T-helper 2 cell treated with Interferon-gamma antibody and Interleukin-4, amounts not matched to agents 5 μg/mL and 100 μg/mL, for 36 hours (primary cell): ENCODE results near the gene DUSP15.

Experiments
- DNase-seq: peaks from one replicate; pipeline ENCODE4 v3.0.0; 2021; ENCODE audit warnings: low spot score
- H3K27ac Mint-ChIP-seq: one replicate; pipeline ENCODE4 v1.8.0; 2021; ENCODE audit warnings: mild to moderate bottlenecking, mixed read lengths
- H3K27me3 Mint-ChIP-seq: one replicate; pipeline ENCODE4 v1.8.0; 2021; ENCODE audit warnings: low read depth, mixed read lengths
- H3K36me3 Mint-ChIP-seq: one replicate; pipeline ENCODE4 v1.8.0; 2021; ENCODE audit warnings: low read depth, mixed read lengths
- H3K4me1 Mint-ChIP-seq: one replicate; pipeline ENCODE4 v1.8.0; 2021; ENCODE audit warnings: low read depth, mixed read lengths
- H3K4me3 Mint-ChIP-seq: one replicate; pipeline ENCODE4 v1.8.0; 2022; ENCODE audit warnings: mild to moderate bottlenecking, moderate library complexity, mixed read lengths
- H3K9me3 Mint-ChIP-seq: one replicate; pipeline ENCODE4 v1.8.0; 2021; ENCODE audit warnings: mixed read lengths

The DUSP15 gene

DNA sequence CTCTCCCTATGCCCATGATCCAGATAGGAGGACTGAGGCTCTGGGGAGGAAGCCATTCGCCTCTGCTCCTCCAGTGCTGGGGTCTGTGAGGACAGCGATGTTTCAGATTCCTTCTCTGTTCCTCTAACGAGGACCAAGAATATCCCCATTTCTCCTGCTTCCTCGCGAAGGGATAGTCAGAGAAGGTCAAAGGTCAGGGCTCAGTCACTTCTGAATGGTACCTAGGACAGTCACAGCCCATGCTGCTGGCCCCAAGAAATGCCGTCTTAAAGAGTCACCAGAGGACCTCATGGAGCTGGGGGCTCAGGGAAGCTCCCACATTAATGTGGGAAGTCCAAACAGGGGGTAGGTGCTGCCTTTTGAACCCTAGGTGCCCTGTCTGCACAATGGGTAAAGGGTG, 27.0 kb downstream of the DUSP15 start:
- no peaks in the 10 kb centered on the region for H3K27me3 Mint-ChIP-seq
- no peak overlapping the region for H3K27ac Mint-ChIP-seq
- no peaks in the 10 kb centered on the region for H3K4me1 Mint-ChIP-seq
- H3K4me3 Mint-ChIP-seq: no peak overlapping the region
- no peak for DNase-seq
- no peaks in the 10 kb centered on the region for H3K9me3 Mint-ChIP-seq
- no peaks in the 10 kb centered on the region for H3K36me3 Mint-ChIP-seq

DNA sequence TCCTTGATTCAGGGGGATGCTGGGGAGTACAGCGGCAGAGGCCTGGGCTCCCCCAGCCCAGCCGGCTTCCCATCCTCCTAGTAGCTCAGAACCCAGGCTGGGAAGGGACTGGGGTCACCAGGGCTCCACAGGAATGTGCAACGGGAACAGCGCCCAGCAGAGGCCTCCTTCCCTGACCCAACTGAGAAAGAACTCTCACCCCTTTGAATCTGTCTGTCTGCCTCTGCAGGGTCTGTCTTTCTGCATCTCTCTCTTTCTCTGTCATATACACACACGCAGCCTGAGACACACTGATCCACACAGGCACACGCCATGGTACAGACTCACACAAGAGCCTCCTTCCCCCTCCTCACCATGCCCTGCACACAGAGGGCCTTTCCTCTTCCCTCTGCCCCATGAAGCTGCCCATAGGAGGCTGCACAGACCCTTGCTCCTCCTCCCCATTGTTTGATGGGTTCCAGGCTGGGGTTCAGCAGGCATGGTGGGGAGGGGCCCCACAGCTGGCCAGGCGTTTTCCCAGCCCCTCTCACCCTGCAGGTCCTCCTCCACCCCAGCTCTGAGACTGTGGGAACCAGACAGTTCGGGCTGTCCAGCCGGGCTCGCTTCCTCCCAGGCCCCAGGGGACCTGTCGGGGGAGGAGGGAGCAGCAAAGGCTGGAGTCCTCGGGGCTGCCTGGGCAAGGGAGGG, 27.7 kb downstream of the DUSP15 start:
- H3K36me3 Mint-ChIP-seq: no peaks in the 10 kb centered on the region
- H3K4me1 Mint-ChIP-seq: no peaks in the 10 kb centered on the region
- H3K27ac Mint-ChIP-seq: no peak overlapping the region
- no peak for DNase-seq
- H3K9me3 Mint-ChIP-seq: no peaks in the 10 kb centered on the region
- H3K4me3 Mint-ChIP-seq: no peak overlapping the region
- no peaks in the 10 kb centered on the region for H3K27me3 Mint-ChIP-seq

DNA sequence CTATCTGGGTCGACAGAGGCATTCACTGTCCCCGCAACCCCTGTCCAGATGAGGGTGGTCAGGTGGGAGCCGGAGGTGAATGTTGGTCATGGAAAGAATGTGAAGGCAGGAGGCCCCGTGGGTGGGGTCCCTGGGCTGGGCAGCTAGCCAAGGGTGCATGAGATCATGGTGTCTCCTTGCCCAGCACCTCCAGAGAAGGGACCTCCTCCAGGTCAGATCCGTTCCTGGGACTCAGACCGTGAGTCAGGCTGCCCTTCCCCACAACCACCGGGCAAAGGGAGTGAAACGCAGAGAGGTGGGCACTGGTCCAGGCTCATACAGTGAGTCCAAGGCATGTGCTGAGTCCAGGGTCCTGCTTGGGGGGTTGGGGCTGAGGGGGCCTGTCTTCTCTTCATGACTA, 28.4 kb downstream of the DUSP15 start:
- Mint-ChIP-seq H3K4me3 (no peak overlapping the region), H3K4me1 (no peaks in the 10 kb centered on the region), H3K27me3 (no peaks in the 10 kb centered on the region), H3K27ac (no peak overlapping the region), H3K9me3 (no peaks in the 10 kb centered on the region), H3K36me3 (no peaks in the 10 kb centered on the region)
- no peak for DNase-seq

DNA sequence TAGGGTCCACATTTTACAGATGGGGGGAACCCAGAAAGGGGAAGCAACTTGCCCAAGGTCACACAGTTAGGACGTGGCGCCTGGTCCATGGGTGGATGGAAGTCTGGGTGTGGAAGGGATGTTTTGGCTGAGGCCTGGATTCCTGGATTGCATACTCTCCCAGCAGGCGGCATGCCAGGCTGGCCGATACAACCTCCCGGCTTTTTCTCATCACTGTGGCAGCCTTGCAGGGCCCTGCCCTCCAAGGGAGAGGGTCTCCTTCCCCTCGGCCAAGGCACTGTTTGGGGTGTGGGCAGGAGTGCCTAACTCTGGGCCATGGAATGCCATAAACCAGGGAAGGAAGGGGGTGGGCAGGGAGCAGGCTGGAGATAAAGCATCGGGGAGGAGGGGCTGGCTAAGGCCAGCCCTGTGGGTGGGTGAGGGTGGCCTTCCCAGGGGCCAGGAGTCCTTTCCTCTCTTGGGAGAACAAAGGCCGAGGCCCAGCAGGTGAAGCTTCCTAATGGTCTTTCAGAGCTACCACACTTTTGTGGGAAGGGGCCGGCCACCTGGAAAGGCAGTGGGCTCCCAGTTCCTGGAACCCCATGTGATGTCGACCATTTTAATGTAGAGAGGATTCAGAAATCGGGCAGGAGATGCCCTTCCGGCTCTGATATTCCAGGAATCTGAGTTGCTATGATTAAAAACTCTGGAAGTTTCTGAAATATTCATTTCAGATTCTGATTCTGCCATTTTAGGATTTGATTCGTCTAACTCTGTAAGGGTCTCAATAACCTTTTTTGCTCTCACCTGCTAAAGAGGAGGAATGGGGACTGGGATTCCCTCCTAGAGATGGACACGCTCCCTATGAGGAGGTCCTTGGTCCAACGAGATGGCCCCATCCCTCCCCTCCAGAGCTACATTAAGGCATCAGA, 29.2 kb downstream of the DUSP15 start:
- H3K9me3 Mint-ChIP-seq: no peaks in the 10 kb centered on the region
- H3K36me3 Mint-ChIP-seq: no peaks in the 10 kb centered on the region
- H3K4me1 Mint-ChIP-seq: peaks cover 4% of the 10 kb centered on the region
- DNase-seq: no peak
- no peaks in the 10 kb centered on the region for H3K27me3 Mint-ChIP-seq
- no peak overlapping the region for H3K4me3 Mint-ChIP-seq
- H3K27ac Mint-ChIP-seq: no peak overlapping the region

DNA sequence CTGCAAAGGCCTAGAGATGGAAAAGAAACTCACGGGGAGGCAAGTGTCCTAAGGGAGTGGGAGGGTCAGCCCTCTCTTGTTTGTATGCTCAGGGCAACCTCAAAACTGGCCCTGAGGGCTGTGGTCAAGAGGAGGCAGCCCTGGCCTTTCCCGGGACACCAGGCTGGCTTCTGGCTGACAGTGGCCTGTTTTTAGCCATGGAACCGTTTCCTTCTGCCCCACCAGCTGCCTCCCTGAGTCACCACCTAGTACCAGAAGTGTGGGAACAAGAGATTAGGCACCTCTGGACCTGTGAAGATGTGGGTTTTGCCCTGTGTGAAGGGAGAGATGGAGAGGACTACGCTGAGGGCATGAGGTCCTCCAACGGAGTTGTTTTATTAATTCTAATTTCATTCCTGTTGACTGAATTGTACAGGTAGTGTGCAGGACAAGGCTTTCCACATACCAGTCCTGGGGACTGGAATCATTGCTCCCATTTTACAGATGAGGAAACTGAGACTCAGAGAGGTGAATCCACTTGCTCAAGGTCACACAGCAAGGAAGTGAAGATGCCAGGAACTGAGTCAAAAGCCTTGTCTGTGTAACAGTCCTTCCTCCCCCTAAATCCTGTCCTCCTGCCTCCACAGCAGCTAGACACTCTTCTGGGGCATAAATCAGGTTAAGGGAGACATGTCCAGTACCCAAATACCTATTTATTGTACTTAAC, 30.4 kb downstream of the DUSP15 start:
- DNase-seq: no peak
- no peak overlapping the region for H3K4me3 Mint-ChIP-seq
- no peak overlapping the region for H3K27ac Mint-ChIP-seq
- no peaks in the 10 kb centered on the region for H3K9me3 Mint-ChIP-seq
- peaks cover 14% of the 10 kb centered on the region for H3K4me1 Mint-ChIP-seq
- no peaks in the 10 kb centered on the region for H3K36me3 Mint-ChIP-seq
- H3K27me3 Mint-ChIP-seq: no peaks in the 10 kb centered on the region

DNA sequence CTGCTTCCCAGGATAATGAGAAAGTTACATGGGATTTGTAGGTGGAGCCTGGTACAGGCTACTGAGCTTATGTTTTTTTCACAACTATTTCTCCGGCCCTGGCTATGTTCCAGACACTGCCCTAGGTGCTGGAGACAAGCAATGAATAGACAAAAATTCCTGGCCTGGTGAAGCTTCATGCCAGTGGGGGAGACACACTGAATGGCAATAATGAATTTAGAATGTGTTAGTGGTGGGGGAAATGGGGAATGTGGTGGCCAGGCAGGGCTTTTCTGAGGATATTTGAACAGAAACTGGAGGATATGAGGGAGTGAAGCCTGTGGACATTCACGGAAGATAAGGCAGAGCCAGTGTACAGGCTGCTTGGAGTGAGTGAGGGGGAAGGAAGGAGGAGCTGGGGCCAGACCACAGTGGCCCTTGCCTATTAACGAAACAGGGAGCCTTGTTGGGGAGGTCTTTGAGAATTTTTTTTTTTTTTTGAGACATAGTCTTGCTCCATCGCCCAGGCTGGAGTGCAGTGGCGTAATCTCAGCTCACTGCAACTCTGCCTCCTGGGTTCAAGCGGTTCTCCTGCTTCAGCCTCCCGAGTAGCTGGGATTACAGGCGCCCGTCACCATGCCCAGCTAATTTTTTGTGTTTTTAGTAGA, 31.6 kb downstream of the DUSP15 start:
- Mint-ChIP-seq H3K4me3 (no peak overlapping the region), H3K9me3 (no peaks in the 10 kb centered on the region), H3K27ac (no peak overlapping the region), H3K4me1 (peaks cover 15% of the 10 kb centered on the region), H3K36me3 (no peaks in the 10 kb centered on the region), H3K27me3 (no peaks in the 10 kb centered on the region)
- no peak for DNase-seq

DNA sequence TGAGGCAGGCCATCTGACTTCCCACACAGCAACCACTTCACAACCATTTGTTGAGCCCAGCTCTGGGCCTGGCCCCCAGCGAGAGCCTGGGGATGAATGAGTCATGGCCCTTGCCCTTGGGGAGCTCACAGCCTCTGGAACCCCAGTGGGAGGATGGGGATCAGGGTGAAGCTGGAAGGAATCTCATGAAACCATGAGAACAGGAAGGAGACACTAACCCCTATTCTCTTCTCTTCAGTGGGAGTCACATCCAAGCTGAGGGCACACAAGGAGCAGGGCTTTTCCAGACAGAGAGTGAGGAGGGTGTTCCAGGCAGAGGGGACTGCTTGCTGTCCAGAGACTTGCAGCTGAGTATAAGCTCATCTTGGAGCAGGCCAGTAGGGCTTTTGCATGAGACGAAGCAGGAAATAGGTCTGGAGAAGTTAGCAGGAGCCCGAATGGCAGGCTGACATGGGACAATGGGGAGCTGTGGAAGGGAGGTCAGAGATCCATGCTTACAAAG, 32.4 kb downstream of the DUSP15 start:
- DNase-seq: no peak
- Mint-ChIP-seq H3K4me3 (no peak overlapping the region), H3K9me3 (no peaks in the 10 kb centered on the region), H3K27me3 (no peaks in the 10 kb centered on the region), H3K4me1 (peaks cover 15% of the 10 kb centered on the region), H3K27ac (no peak overlapping the region), H3K36me3 (no peaks in the 10 kb centered on the region)

DNA sequence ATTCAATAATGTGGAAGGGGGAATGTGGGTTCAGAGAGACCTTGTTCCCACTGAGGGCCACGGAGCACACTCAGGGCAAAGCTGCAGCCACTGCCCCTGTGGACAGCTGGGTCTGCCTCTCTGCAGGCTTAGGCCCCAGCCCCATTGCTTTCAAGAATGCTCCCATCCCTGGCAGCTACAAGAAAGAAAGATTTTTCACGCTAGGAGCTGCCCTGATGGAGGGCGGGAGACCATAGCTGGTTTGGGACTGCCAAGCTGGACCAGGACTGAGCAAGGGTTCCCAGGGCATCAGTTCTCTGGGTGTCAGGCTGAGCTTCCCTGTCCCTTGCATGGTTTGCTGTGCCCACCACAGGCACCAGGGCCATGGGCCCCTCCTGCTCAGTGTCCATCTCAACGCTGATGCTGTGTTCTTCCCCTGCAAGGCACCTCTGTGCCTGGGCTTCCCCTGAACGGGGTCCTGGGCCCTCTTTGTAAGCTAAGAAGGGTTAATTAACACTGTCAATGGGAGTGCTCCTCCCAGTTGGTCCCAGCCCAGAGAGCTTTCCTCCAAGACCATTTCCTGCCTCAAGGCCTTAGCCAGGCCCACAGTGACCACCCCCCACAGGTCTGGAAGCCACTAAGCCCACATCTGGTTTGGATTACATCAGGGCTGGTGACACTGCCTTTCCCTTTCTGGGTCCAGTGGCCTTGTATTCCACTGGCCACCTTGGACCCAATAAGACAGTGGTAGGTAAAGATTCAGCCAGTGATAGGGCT, 33.3 kb downstream of the DUSP15 start:
- Mint-ChIP-seq H3K36me3 (no peaks in the 10 kb centered on the region), H3K4me3 (no peak overlapping the region), H3K27me3 (no peaks in the 10 kb centered on the region), H3K9me3 (no peaks in the 10 kb centered on the region), H3K27ac (no peak overlapping the region), H3K4me1 (peaks cover 15% of the 10 kb centered on the region)
- DNase-seq: no peak

DNA sequence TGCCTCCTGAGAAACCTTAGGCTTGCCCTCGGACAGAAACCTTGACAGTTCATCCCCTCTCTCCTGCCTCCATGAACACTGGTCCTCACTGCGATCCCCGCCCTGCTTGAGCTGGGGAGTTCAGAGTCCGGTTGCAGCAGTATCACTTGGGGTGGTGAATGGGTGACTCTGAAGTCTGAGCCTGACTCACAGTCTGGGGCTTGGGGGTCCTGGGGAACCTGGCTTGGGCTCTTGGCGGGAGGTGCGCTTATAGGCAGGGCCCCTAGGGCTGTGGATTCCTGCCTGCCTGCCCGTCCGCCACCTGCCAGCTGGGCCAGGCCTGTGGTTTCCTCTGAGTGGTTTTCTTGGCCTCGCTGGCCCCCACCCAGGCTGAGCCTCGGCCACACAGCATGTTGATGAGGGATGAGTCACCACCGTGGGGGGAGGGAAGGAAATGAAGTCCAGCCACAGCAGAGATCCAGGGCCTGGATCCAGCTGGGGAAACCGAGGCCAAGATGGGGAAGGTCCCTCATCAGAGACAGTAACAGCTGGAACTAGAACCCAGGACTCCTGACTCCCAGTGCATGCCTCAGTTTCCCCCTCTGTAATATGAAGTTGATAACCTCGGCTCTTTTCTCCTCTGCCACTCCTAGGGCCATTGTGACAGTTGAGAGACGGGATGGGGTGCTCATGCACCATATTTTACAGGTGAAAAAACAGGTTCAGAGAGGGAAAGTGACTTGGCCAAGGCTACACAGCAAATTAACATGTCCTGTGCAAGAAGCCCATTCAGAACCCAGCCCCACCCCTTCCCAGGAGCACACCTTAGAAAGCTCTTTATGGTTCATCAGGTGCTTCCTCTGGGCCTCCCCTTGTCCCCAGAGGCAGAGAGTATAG, 34.1 kb downstream of the DUSP15 start:
- Mint-ChIP-seq H3K27me3 (no peaks in the 10 kb centered on the region), H3K9me3 (no peaks in the 10 kb centered on the region), H3K4me1 (peaks cover 15% of the 10 kb centered on the region), H3K27ac (no peak overlapping the region), H3K4me3 (peak overlapping the region; percentile 24), H3K36me3 (no peaks in the 10 kb centered on the region)
- DNase-seq: peak; percentile 40

DNA sequence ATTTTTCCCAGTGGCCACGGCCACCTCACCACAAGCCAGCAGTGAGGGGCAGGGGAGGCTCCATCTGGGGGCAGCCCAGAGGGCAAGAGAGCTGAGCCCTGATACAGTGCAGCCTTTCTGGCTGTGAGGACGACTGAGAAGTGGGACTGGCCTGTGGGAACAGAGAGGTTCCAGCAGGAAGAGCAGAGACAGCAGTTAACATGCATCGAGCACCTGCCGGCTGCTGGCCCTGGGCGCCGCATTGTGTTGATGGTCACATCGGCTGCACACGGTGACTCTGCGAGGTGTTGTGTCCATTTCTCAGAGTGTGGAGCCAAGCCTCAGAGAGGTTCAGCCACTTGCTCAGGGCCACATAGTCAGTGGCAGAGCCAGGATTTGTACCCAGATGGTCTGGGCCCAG, 34.8 kb downstream of the DUSP15 start:
- DNase-seq: no peak
- Mint-ChIP-seq H3K4me1 (peaks cover 15% of the 10 kb centered on the region), H3K4me3 (no peak overlapping the region), H3K9me3 (no peaks in the 10 kb centered on the region), H3K36me3 (no peaks in the 10 kb centered on the region), H3K27me3 (no peaks in the 10 kb centered on the region), H3K27ac (no peak overlapping the region)

DNA sequence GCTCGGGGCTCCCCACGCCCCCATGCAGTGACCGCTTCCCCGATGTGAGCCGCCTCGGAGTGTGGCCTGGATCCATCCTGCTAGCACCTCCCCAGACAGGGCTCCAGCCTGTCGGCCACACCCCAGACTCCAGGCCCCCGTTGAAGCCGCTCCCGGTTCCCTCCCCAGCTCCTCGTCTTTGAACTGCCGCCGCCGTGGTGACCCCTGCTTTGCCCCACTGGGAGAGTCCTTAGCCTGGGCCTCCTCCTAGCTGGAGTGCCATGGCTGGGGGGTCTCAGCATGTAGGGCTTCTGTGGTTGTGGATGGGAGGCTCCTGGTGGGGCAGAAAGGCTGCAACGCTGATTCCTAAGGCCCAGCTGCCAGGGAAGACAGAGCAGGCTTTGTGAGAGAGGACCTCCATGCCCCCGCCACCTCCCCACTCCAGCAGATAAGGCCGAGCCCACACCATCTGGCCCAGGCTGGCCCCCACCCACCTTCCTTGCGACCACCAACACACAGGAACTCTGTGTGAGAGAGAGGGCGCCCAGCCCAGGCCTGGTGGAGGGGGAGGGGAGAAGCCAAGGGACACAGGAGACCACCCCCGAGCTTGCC, 36.3 kb downstream of the DUSP15 start:
- Mint-ChIP-seq H3K36me3 (no peaks in the 10 kb centered on the region), H3K4me1 (peaks cover 15% of the 10 kb centered on the region), H3K4me3 (no peak overlapping the region)

More for the DNA sequence above, 36.3 kb downstream of the DUSP15 start:
- Mint-ChIP-seq H3K27ac (no peak overlapping the region), H3K9me3 (no peaks in the 10 kb centered on the region), H3K27me3 (no peaks in the 10 kb centered on the region)
- no peak for DNase-seq
